Thyroid gland (tissue), 4 donors: ENCODE measurements around the gene CST5.
A peak's percentile ranks its signal among the peaks of the same experiment; 100 is the strongest.

Experiments
- POLR2A ChIP-seq, 2 donors: fragments of 450-650 bp; IDR thresholded peaks; one replicate each; pipeline ENCODE4 v1.6.1; 2017; ENCODE audit warnings: antibody characterized with exemption in 2 of 2, mild to moderate bottlenecking in 2 of 2, moderate library complexity in 1 of 2
- TF ChIP-seq, protein P1 (sequence below), 6 experiments: fragments of 200-600 bp in 3 of 6; fragments of 450-650 bp in 3 of 6; sonication (generic) in 3 of 6; IDR thresholded peaks; one replicate each; pipeline ENCODE4 v1.5.1; 2016 to 2019; ENCODE audit warnings: antibody characterized with exemption in 6 of 6, mild to moderate bottlenecking in 2 of 6, inconsistent platforms in 1 of 6, moderate library complexity in 1 of 6

DNA sequence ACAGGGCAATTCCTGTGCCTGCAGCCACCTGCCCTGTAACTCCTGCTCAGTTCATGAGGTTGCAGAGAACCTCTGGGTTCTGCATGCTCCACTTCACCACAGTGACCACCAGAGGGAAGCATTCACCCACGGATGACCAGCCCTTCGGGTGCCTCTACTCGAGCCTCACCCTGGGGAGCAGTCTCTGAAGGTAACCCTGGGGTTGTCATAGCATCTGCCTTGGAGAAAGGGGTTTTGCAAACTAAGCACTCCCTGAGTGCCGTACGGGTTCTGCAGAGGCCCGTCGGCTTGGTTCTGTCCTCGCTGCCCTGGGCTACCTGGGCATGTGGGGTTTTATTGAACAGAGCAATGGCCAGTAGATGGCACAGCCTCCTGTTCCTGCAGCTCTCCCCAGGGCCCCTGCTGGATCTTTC, 10.2 kb upstream of the CST5 start:
- TF ChIP-seq, protein P1, sequence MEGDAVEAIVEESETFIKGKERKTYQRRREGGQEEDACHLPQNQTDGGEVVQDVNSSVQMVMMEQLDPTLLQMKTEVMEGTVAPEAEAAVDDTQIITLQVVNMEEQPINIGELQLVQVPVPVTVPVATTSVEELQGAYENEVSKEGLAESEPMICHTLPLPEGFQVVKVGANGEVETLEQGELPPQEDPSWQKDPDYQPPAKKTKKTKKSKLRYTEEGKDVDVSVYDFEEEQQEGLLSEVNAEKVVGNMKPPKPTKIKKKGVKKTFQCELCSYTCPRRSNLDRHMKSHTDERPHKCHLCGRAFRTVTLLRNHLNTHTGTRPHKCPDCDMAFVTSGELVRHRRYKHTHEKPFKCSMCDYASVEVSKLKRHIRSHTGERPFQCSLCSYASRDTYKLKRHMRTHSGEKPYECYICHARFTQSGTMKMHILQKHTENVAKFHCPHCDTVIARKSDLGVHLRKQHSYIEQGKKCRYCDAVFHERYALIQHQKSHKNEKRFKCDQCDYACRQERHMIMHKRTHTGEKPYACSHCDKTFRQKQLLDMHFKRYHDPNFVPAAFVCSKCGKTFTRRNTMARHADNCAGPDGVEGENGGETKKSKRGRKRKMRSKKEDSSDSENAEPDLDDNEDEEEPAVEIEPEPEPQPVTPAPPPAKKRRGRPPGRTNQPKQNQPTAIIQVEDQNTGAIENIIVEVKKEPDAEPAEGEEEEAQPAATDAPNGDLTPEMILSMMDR (IDR thresholded peaks at IDR 0.05) = peak; percentile 65 to 79 (median 70)
- TF ChIP-seq POLR2A (IDR thresholded peaks at IDR 0.05) = no peak
